GM12878 (cell line): Measurements from ENCODE around the gene FOXO3. TPM values are rescaled to one million over a fixed set of nuclear protein-coding genes. Genes with fewer than 3 reads are reported as not detected.

Experiments
- ATAC-seq: fragments of 200-7000 bp; cut with Tn5 transposase; 3 replicates; pipeline ENCODE4 v1.9.1; 2020; ENCODE audit warnings: mild to moderate bottlenecking, moderate library complexity
- BruUV-seq: library from RNA; stranded (reverse); fragments of 400-500 nt; replicated peaks from 2 replicates; lab custom pipeline; 2021; lab: Mats Ljungman, UMichigan
- CTCF ChIA-PET: fragments of 300-600 bp; sonication (Branson Sonifier 250); formaldehyde crosslinking; extraction: SDS; loops from one replicate; lab custom pipeline; 2021; ENCODE audit warnings: inconsistent platforms; lab: Yijun Ruan, JAX
- POLR2A ChIA-PET: fragments of 350-600 bp; formaldehyde crosslinking; extraction: SDS; loops from one replicate; lab custom pipeline; 2021; ENCODE audit warnings: inconsistent platforms; lab: Charles Lee
- RAD21 ChIA-PET: fragments of 300-600 bp; sonication (Branson Sonifier 250); formaldehyde crosslinking; loops from one replicate; lab custom pipeline; 2023; ENCODE audit warnings: antibody characterized with exemption; ENCODE audit not compliant: unreplicated experiment; lab: Charles Lee
- SMC1A ChIA-PET: fragments of 300-600 bp; sonication (Branson Sonifier 250); formaldehyde crosslinking; loops from one replicate; lab custom pipeline; 2023; ENCODE audit not compliant: unreplicated experiment, uncharacterized antibody; lab: Charles Lee
- DNase-seq: peaks from one replicate; pipeline ENCODE4 v3.0.0-alpha.2; 2011; ENCODE audit warnings: low read depth, low spot score
- FAIRE-seq: peaks from 3 replicates; lab custom pipeline; 2011; peaks lifted over from hg19 to GRCh38; lab: Jason Lieb, UNC
- H2AFZ ChIP-seq: 2 replicates; pipeline ENCODE4 v1.6.0; 2011; ENCODE audit warnings: low read depth, low read length, control low read depth; ENCODE audit not compliant: control insufficient read depth
- H3K27ac ChIP-seq: 2 replicates; pipeline ENCODE4 v1.5.1; 2011; ENCODE audit warnings: control low read depth; ENCODE audit not compliant: control insufficient read depth, insufficient read depth
- H3K27me3 ChIP-seq, 2 experiments: replicated peaks in 1 of 2; 2 replicates each; pipeline versions ENCODE4 v1.6.0 to v1.6.1; 2011; ENCODE audit warnings: low read length in 1 of 2; ENCODE audit not compliant: control insufficient read depth in 2 of 2, insufficient read depth in 2 of 2
- H3K36me3 ChIP-seq, 2 experiments: 2 replicates each; pipeline ENCODE4 v1.5.1; 2011; ENCODE audit warnings: low read length in 1 of 2; ENCODE audit not compliant: control insufficient read depth in 2 of 2, insufficient read depth in 2 of 2
- H3K4me1 ChIP-seq: 2 replicates; pipeline ENCODE4 v1.6.1; 2011; ENCODE audit warnings: mild to moderate bottlenecking, low read length, moderate library complexity, mixed read lengths; ENCODE audit not compliant: control insufficient read depth, insufficient read depth
- H3K4me2 ChIP-seq: 2 replicates; pipeline ENCODE4 v1.6.0; 2011; ENCODE audit warnings: control low read depth; ENCODE audit not compliant: control insufficient read depth, insufficient read depth
- H3K4me3 ChIP-seq: fragments of 200-600 bp; sonication (generic); 2 replicates; pipeline ENCODE4 v1.5.1; 2016
- H3K79me2 ChIP-seq: 2 replicates; pipeline ENCODE4 v1.6.0; 2011; ENCODE audit warnings: low read length; ENCODE audit not compliant: control insufficient read depth, insufficient read depth
- H3K9ac ChIP-seq: 2 replicates; pipeline ENCODE4 v1.8.0; 2011; ENCODE audit warnings: low read length, control low read depth, mixed read lengths; ENCODE audit not compliant: control insufficient read depth, insufficient read depth
- H3K9me3 ChIP-seq: replicated peaks from 3 replicates; pipeline ENCODE4 v1.5.1; 2011; ENCODE audit warnings: mild to moderate bottlenecking, low read length; ENCODE audit not compliant: control insufficient read depth, insufficient read depth
- H4K20me1 ChIP-seq: 2 replicates; pipeline ENCODE4 v1.6.0; 2011; ENCODE audit not compliant: control insufficient read depth, insufficient read depth
- BMI1 ChIP-seq: fragments of 450-650 bp; IDR thresholded peaks from 2 replicates; pipeline ENCODE4 v1.6.1; 2016; ENCODE audit warnings: mild to moderate bottlenecking, moderate library complexity, borderline replicate concordance
- JUND ChIP-seq: IDR thresholded peaks from 2 replicates; pipeline ENCODE4 v1.6.1; 2012; ENCODE audit warnings: low read depth, mild to moderate bottlenecking, low read length, improper control_type of control experiment, moderate library complexity
- RAD51 ChIP-seq: fragments of 450-650 bp; IDR thresholded peaks from 2 replicates; pipeline ENCODE4 v1.6.1; 2016; ENCODE audit warnings: moderate library complexity, mild to moderate bottlenecking, inconsistent platforms
- RELA ChIP-seq: fragments of 450-650 bp; IDR thresholded peaks from 2 replicates; pipeline ENCODE4 v1.8.0; 2014; ENCODE audit warnings: borderline replicate concordance; ENCODE audit not compliant: partially characterized antibody
- SREBF1 ChIP-seq: IDR thresholded peaks from 2 replicates; pipeline ENCODE4 v1.6.1; 2012; ENCODE audit warnings: mild to moderate bottlenecking, low read length
- SUPT20H ChIP-seq: IDR thresholded peaks from 2 replicates; pipeline ENCODE4 v1.6.1; 2011; ENCODE audit warnings: low read depth, mild to moderate bottlenecking, low read length, moderate library complexity, borderline replicate concordance; ENCODE audit not compliant: control insufficient read depth
- WRNIP1 ChIP-seq: IDR thresholded peaks from 2 replicates; pipeline ENCODE4 v1.6.1; 2011; ENCODE audit warnings: low read depth, low read length, improper control_type of control experiment, borderline replicate concordance
- ZNF24 ChIP-seq: fragments of 450-650 bp; IDR thresholded peaks from 2 replicates; pipeline ENCODE4 v1.6.1; 2017; ENCODE audit warnings: antibody characterized with exemption, mild to moderate bottlenecking
- WGBS: methylation state at CpG from one replicate; pipeline ENCODE4 v1.1.6; 2016; ENCODE audit warnings: low lambda C conversion rate; ENCODE audit not compliant: insufficient replicate concordance, insufficient coverage; ENCODE audit errors: missing lambda C conversion rate; 5-methylcytosine and 5-hydroxymethylcytosine counted together
- in situ Hi-C: fragments of 300-500 bp; cut with MboI; formaldehyde crosslinking; loops from 9 replicates; pipeline ENCODE4 v1.14.3; 2018; ENCODE audit warnings: mixed read lengths
- intact Hi-C: fragments of 100-400 bp; cut with micrococcal nuclease; formaldehyde crosslinking; loops from one replicate; pipeline ENCODE4 v1.14.2; 2022; ENCODE audit not compliant: unreplicated experiment
- polyA plus RNA-seq, 11 experiments: library from polyadenylated mRNA; depleted of rRNA in 4 of 11; unstranded in 6 of 11; stranded (reverse) in 5 of 11; fragments of >200 nt; fragmentation: Nextera tagmentation in 4 of 11; fragmentation: Illumina TruSeq in 1 of 11; extraction: Ambion mirVana in 4 of 11; extraction: Trizol in 1 of 11; gene quantifications; 1 replicate in 1 of 11; 2 replicates in 10 of 11; pipeline versions ENCODE4 v1.2.1 to v1.2.3, GENCODE V29; 2011 to 2016; ENCODE audit warnings: inconsistent platforms in 2 of 11, missing spikeins in 2 of 11, low read depth in 1 of 11
- total RNA-seq, 4 experiments: library from RNA; depleted of rRNA in 3 of 4; stranded (reverse); fragments of >200 nt in 3 of 4; fragmentation: Illumina TruSeq in 1 of 4; extraction: Trizol in 1 of 4; gene quantifications; 2 replicates each; pipeline versions ENCODE4 v1.2.1 to v1.2.3, GENCODE V29; 2013 to 2021
- TF ChIP-seq, protein P1 (sequence below): fragments of 150-350 bp; IDR thresholded peaks from 2 replicates; pipeline ENCODE4 v1.6.1; 2014; ENCODE audit warnings: mild to moderate bottlenecking, low read depth, low read length

FOXO3 gene
- total and polyA plus RNA-seq, 10 of the 15 experiments (the other 5 are each of a cell fraction or from before 2014, with no cell fraction given) = 0.82 to 4.5 (median 1.7) TPM

- ChIA-PET POLR2A (no interaction called here), RAD21 (no interaction called here), CTCF (interaction anchor here (1.5 kb wide), 1 partner anchor 344 kb away, joined by 5 read pairs; no protein-coding TSS in a partner anchor), SMC1A (interaction anchor here (1.4 kb wide), 1 partner anchor 8 kb away, joined by 6 read pairs; no protein-coding TSS in a partner anchor)
- Histone ChIP-seq H3K9ac (no peak overlapping the region), H3K27ac (no peak overlapping the region), H3K9me3 (no peaks in the 10 kb centered on the region), H4K20me1 (no peaks in the 10 kb centered on the region), H3K36me3 (no peaks in the 10 kb centered on the region), H2AFZ (no peak overlapping the region), H3K79me2 (no peaks in the 10 kb centered on the region), H3K27me3 (peaks cover 2 to 6% of the 10 kb centered on the region in 2 experiments; a peak in 2 of 4 replicates), H3K4me1 (no peaks in the 10 kb centered on the region), H3K4me3 (no peak overlapping the region), H3K4me2 (no peak overlapping the region)
- ATAC-seq (no peak), FAIRE-seq (no peak), DNase-seq (no peak)
- intact Hi-C loops = loop anchor here (10.0 kb wide), 1 partner anchor 835 kb away; the partner anchor contains the start of gene CD164
- no TSS peak for BruUV-seq
- WGBS = 61% methylated on average over 3 of the region's 3 CpGs
- TF ChIP-seq BMI1 (peak; percentile 56), JUND (no peak)
- in situ Hi-C loops = loop anchor here (5.0 to 10.0 kb wide), 3 partner anchors 233 to 835 kb away; partner anchors contain the start of gene CD164
Measured at GRCh38 chr6:108549741-108550140, 11.0 kb upstream of the FOXO3 start.

- H2AFZ ChIP-seq = no peak overlapping the region
- in situ Hi-C loops = loop anchor here (10.0 kb wide), 1 partner anchor 835 kb away; the partner anchor contains the start of gene CD164
- TF ChIP-seq ZNF24 (no peak), RELA (no peak), WRNIP1 (no peak), RAD51 (no peak), SREBF1 (no peak), SUPT20H (no peak)
- TF ChIP-seq, protein P1, sequence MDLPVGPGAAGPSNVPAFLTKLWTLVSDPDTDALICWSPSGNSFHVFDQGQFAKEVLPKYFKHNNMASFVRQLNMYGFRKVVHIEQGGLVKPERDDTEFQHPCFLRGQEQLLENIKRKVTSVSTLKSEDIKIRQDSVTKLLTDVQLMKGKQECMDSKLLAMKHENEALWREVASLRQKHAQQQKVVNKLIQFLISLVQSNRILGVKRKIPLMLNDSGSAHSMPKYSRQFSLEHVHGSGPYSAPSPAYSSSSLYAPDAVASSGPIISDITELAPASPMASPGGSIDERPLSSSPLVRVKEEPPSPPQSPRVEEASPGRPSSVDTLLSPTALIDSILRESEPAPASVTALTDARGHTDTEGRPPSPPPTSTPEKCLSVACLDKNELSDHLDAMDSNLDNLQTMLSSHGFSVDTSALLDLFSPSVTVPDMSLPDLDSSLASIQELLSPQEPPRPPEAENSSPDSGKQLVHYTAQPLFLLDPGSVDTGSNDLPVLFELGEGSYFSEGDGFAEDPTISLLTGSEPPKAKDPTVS = no peak
- FAIRE-seq = no peak
- H3K9me3 ChIP-seq = no peaks in the 10 kb centered on the region
- CTCF ChIA-PET = interaction anchor here (1.5 to 3.4 kb wide), 2 partner anchors 8 to 343 kb away, joined by 5 to 20 read pairs; no protein-coding TSS in a partner anchor
- H3K9ac ChIP-seq = no peak overlapping the region
- POLR2A ChIA-PET = no interaction called here
- peaks cover 2 to 6% of the 10 kb centered on the region in 2 experiments; a peak in 2 of 4 replicates for H3K27me3 ChIP-seq
- SMC1A ChIA-PET = interaction anchor here (0.7 to 1.4 kb wide), 2 partner anchors 9 to 30 kb away, joined by 3 to 6 read pairs; no protein-coding TSS in a partner anchor
- H3K4me3 ChIP-seq = no peak overlapping the region
- intact Hi-C loops = loop anchor here (10.0 kb wide), 1 partner anchor 835 kb away; the partner anchor contains the start of gene CD164
- H3K27ac ChIP-seq = no peak overlapping the region
- no peaks in the 10 kb centered on the region for H3K4me1 ChIP-seq
- no TSS peak for BruUV-seq
- WGBS = 44% methylated on average over 3 of the region's 3 CpGs
- DNase-seq = no peak
- no peaks in the 10 kb centered on the region for H4K20me1 ChIP-seq
- no peak overlapping the region for H3K4me2 ChIP-seq
- H3K36me3 ChIP-seq = no peaks in the 10 kb centered on the region
- RAD21 ChIA-PET = no interaction called here
- no peaks in the 10 kb centered on the region for H3K79me2 ChIP-seq
- no peak for ATAC-seq
Measured at GRCh38 chr6:108550256-108550655, 10.5 kb upstream of the FOXO3 start.
